Measurements from ENCODE around the gene PTBP3.

GRCh38 chr9:112312139-112312538, 21.3 kb downstream of the PTBP3 start:
- TF ChIP-seq GATA3 (IDR thresholded peaks at IDR 0.05; ENCODE audit: low read depth, low read length) = no peak
- no peak for TF ChIP-seq GATA2 (IDR thresholded peaks at IDR 0.05; ENCODE audit: low read depth, low read length)

Data from SH-SY5Y (cell line).